ENCODE data around the gene NEDD9.

NEDD9 gene

GRCh38 chr6:11217360-11218101, 14.9 kb downstream of the NEDD9 start:
- no peak for DNase-seq (ENCODE audit: low read depth)

GRCh38 chr6:11215773-11216172, 16.7 kb downstream of the NEDD9 start:
- no peak for DNase-seq (ENCODE audit: low read depth)

GRCh38 chr6:11214901-11215300, 17.6 kb downstream of the NEDD9 start:
- DNase-seq (ENCODE audit: low read depth) = no peak

GRCh38 chr6:11214084-11214833, 18.2 kb downstream of the NEDD9 start:
- no peak for DNase-seq (ENCODE audit: low read depth)

DNA sequence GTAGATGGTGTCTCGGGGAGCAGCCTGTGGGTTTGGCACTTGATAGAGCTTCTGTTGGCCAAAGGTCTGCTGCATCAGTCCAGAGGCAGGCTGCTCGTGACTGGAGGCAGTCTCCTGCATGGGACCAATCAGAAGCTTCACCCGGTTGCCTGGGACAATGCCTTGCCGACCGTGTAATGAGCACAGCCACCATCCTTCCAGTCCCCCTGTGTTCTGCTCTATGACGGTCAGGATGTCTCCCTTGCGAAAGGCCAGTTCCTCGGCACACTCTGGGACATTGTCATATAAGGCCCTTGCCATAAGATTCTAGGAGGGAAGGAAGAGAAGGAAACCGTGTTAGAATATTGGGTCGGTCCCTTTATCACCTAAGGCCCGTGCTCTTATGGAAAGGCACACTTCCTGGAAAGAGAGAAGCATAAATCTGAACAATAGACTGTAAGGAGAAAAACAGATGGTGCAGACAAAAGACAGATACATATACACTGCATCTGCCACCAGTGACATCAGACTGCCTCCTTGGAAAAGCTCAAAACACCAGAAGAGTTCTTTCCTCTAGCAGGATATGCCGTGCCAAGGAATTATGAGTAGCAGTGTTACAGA, 18.9 kb downstream of the NEDD9 start:
- no peak for DNase-seq (ENCODE audit: low read depth)

DNA sequence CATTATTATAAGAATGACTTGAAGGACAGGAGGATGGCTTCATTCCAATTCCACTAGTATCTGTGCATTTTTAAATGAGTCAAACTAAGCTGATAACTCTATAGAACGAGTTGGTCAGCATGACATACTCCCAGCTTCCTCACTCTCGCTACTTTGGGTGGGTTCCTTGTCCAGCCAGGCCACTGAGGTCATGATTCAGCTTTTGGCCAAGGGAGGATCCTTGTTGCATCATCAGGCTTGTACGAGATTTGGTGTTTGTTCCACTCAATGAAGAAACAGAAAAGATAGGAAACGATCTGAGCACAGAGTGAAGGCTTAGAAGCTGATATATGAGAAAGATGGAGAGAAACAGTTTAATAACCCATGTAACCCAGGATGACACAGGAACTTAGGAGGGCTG, 19.8 kb downstream of the NEDD9 start:
- no peak for DNase-seq (ENCODE audit: low read depth)

GRCh38 chr6:11211254-11211653, 21.2 kb downstream of the NEDD9 start:
- DNase-seq (ENCODE audit: low read depth) = no peak

DNA sequence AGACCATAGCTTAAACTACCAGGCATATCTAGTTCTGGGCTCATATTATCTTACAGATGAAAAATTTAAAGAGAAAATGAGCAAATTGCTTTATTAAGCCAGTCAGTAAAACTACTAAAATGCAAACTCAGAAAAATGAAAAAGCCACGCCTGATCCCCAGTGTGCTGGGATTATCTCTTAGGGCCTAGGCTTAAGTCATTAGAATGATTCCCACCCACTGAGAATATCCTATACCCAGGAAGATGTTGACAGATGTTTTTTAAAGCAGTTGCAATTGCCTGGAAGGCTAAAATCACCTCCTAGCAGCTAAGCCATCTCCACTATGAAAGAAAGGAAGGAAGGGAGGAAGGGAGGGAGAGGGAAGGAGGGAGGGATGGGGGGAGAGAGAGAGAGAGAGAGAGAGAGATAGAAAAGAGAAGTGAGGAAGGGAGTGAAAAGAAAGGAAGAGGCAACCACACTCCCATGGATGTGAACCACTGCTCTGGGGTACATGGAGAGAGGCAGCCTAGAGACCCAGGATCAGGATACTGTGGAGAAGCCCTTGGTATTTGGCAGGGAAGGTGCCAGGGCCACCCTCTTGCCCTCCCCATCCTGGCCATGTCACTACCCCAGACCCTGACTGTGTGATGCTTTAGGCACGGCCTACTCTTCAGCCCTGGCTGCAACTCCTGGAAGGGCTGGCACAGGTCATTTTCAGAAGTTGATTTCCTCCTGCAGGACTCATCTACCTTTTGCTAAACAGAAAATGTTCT, 21.9 kb downstream of the NEDD9 start:
- no peak for DNase-seq (ENCODE audit: low read depth)

DNA sequence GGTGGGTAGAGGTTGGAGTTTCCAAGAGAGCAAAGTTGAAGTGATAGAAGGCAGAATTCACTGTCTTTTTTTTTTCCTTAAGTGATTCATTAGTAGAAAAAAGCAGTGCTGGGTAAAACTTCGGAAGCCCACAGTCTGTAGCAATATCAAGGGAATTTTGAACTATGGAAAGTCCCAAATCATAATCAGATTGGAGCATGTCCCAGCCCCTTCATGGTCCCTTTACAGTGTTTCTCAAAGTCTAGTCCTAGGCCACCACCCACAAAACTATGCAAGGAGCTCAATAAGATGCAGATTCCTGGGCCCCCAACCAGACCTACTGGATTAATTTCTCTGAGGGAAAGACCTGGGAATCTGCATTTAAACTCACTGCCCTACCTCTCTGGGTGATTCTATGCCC, 22.6 kb downstream of the NEDD9 start:
- no peak for DNase-seq (ENCODE audit: low read depth)

GRCh38 chr6:11209369-11209768, 23.1 kb downstream of the NEDD9 start:
- DNase-seq (ENCODE audit: low read depth) = no peak

DNA sequence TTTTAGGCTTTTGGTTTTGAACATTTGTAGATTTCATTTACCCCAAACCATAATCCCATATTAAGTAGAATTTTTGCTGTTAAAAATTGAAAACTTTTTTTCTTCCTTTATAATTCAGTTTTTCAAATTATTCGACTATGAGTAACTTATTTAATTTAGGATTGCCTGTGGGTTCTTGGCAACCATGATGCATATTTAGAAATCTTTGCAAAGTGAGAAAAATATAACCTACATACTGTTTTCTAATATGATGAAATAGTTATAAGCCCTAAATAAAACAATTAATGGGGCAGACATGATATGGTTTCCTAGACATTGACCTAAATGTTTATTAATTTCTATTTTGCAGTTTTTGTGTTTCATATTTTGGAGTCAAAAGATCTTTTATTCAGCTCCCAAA, 23.6 kb downstream of the NEDD9 start:
- no peak for DNase-seq (ENCODE audit: low read depth)

DNA sequence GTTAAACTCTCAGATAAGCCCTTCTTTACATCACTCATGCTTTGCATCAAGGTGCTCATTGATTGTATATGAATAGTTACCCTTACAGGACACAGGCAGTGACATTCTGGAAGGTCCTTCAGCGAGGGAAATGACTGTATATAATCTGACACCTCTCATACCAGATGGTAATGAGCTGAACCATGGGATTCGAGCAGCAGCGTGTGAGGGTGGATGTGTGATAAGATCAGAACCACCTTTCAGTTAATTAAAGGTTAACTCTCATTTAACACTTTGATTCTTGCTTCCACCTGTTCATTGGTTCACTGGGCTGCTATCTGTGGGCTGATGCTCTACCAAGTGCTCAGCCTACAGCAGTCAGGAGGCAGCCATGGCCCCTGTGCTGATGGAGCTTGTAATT, 24.2 kb downstream of the NEDD9 start:
- no peak for DNase-seq (ENCODE audit: low read depth)

GRCh38 chr6:11207199-11207968, 25.1 kb downstream of the NEDD9 start:
- no peak for DNase-seq (ENCODE audit: low read depth)

GRCh38 chr6:11206576-11206975, 25.9 kb downstream of the NEDD9 start:
- no peak for DNase-seq (ENCODE audit: low read depth)

DNA sequence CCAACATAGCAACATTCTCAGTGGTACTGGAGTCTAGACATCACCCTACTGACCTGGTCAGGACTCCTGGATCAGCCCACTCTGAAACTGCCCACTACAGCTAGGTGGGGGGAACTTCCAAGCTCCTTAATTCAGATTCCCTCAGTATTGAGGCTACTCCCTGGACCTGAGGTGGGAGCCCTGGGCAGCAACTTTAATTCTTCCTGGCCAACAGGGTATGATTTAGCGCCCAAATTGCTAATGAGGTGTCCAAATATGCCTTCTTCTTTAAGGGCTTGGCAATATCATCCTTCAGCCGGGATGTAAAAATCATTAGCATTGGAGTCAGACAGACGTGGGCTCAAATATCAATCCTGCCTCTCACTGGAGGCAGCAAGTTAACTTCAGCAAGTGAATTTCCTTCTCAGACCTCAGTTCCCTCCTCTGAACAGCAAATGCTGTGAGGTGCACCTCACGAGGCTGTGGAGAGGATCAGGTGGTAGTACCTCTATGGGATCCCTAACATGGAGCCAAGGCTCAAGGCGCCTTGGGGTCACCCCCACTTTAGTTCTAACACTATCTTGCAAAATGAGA, 27.6 kb downstream of the NEDD9 start:
- DNase-seq (ENCODE audit: low read depth) = no peak

GRCh38 chr6:11204005-11204399, 28.5 kb downstream of the NEDD9 start:
- DNase-seq (ENCODE audit: low read depth) = no peak

DNA sequence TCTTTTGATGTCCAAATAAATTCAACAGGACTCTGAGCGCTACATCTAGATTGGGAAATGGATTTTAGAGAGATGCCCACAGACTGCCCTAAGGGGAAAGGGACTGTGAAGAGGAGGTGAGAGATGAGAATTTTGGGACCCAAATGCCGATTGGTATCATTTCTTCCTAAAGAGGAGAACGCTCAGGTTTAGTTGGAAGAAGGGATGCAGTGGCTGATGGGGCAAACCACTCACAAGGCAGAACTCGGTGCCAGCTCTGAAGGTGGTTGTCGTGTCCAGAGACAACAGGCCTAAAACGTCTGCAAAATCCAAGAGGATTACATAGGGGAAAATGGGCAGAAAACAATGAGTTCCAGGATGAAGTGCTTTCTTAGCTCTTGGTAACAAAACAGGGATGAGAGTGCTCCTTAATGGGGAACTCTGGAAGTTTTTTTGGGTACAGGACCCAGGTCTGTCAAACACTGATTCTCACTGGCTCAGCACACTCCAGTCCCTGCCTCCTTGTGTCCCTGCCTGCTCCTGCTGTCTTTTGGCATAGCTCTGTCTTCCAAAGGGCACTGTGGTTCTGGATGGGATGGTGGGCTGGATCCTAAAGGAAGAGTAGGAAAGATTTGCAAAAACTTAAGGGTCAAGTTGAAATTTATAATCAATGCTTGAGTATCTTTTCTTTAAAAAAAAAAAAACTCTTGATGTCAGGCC, 29.0 kb downstream of the NEDD9 start:
- DNase-seq (ENCODE audit: low read depth) = no peak

GRCh38 chr6:11202513-11203305, 29.8 kb downstream of the NEDD9 start:
- no peak for DNase-seq (ENCODE audit: low read depth)

DNA sequence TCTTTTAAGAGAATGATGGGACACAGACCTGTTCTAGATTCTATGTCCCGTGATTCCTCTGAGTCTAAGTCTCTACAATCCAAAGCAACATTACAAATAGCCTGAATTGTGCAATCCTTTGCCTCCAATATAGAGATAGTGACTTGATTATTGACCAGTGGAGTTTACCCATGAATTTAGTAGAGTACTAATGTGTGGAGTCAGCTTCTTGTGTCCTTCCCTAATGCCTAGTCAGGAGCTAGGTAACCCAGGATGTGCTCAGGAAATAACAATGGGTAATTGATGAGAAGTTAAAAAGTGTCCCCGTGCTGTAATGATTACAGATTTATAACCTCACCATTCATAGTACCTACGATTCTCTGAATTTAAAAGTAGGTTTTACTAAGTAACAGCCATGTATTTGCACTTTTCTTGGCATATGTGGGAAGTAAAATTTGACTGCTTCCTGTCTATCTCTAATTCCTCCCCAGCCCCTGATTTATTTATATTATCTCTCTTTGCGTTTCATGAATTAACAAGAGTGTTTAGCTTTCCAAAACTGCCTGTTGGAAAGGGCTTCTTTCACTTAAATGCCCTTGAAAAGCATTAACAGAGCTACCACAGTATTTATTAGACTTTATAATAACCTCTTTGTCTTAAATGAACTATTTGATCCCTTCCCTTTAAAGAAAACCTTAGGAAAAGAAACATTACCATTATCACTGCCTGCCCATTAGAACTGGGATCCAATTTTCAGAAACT, 30.5 kb downstream of the NEDD9 start:
- DNase-seq (ENCODE audit: low read depth) = no peak

Data from activated gamma-delta T cell treated with anti-CD3 and anti-CD28 coated beads, Interleukin-2, amount 50 U/mL, for 16 hours (primary cell).